Measurements from ENCODE around the gene AFAP1. TPM values are rescaled to one million over a fixed set of nuclear protein-coding genes. Genes with fewer than 3 reads are reported as not detected.

Gene AFAP1
- total and polyA plus RNA-seq, 2 donors (not counting 1 experiment from before 2014, with no cell fraction given), result 0.03 to 0.44 TPM

- DNase-seq (no peak), ATAC-seq (ENCODE audit: low read depth) (no peak)
- Histone ChIP-seq H3K4me2 (replicated peaks; ENCODE audit: low read depth, low read length, poor library complexity, severe bottlenecking) (no peak overlapping the region), H3K27ac (ENCODE audit: low read length in 2 of 2) (no peak overlapping the region), H3K4me3 (ENCODE audit: control extremely low read depth in 1 of 5, extremely low read depth in 1 of 5, insufficient read depth in 1 of 5, low read depth in 2 of 5, low read length in 4 of 5) (no peak overlapping the region), H3K79me2 (ENCODE audit: control insufficient read depth, insufficient read depth, low read length) (no peaks in the 10 kb centered on the region), H3K9me3 (ENCODE audit: control extremely low read depth in 1 of 3, control insufficient read depth in 2 of 3, insufficient read depth in 1 of 3, low read length in 2 of 3) (no peaks in the 10 kb centered on the region), H3K9ac (ENCODE audit: low read length) (no peak overlapping the region), H3K4me1 (ENCODE audit: control insufficient read depth in 2 of 2, insufficient read depth in 2 of 2, low read length in 2 of 2) (no peaks in the 10 kb centered on the region), H3K27me3 (replicated peaks in 1 of 4; ENCODE audit: control extremely low read depth in 1 of 4, control insufficient read depth in 3 of 4, insufficient read depth in 4 of 4, low read length in 3 of 4) (no peaks in the 10 kb centered on the region), H3K36me3 (replicated peaks in 1 of 2; ENCODE audit: control extremely low read depth in 1 of 2, control insufficient read depth in 1 of 2, extremely low read depth in 1 of 2, insufficient read depth in 2 of 2, low read length in 1 of 2) (no peaks in the 10 kb centered on the region), H4K20me1 (ENCODE audit: control insufficient read depth, insufficient read depth, low read length, poor library complexity, severe bottlenecking) (no peaks in the 10 kb centered on the region), H2AFZ (ENCODE audit: insufficient read depth, low read depth, low read length, poor library complexity, severe bottlenecking) (no peak overlapping the region)
- peaks cover 8% of the 10 kb centered on the region for H3K27me3 Mint-ChIP-seq
- H3K9me3 Mint-ChIP-seq (ENCODE audit: insufficient read depth), result no peaks in the 10 kb centered on the region
- H3K27ac Mint-ChIP-seq, result no peak overlapping the region
- no peak overlapping the region for H3K4me3 Mint-ChIP-seq
- intact Hi-C loops (cut with micrococcal nuclease), result no loop called here
- no peaks in the 10 kb centered on the region for H3K4me1 Mint-ChIP-seq
- ChIA-PET POLR2A (no interaction called here), CTCF (no interaction called here)
- WGBS (ENCODE audit: insufficient coverage), result no CpG with 5 or more reads among the region's 8 CpGs
- no peak for TF ChIP-seq EZH2 (IDR thresholded peaks at IDR 0.05; ENCODE audit: borderline replicate concordance, insufficient read depth, low read depth, low read length, poor library complexity, severe bottlenecking)
- TF ChIP-seq CTCF (IDR thresholded peaks at IDR 0.05), result no peak
These were observed 156.9 kb downstream of the AFAP1 start for GRCh38 chr4:7782783-7783182.

GRCh38 chr4:7781993-7782392, 157.7 kb downstream of the AFAP1 start:
- Histone ChIP-seq H3K79me2 (ENCODE audit: control insufficient read depth, insufficient read depth, low read length) (no peaks in the 10 kb centered on the region), H3K27me3 (replicated peaks in 1 of 4; ENCODE audit: control extremely low read depth in 1 of 4, control insufficient read depth in 3 of 4, insufficient read depth in 4 of 4, low read length in 3 of 4) (no peaks in the 10 kb centered on the region), H3K36me3 (replicated peaks in 1 of 2; ENCODE audit: control extremely low read depth in 1 of 2, control insufficient read depth in 1 of 2, extremely low read depth in 1 of 2, insufficient read depth in 2 of 2, low read length in 1 of 2) (no peaks in the 10 kb centered on the region), H3K4me2 (replicated peaks; ENCODE audit: low read depth, low read length, poor library complexity, severe bottlenecking) (no peak overlapping the region), H2AFZ (ENCODE audit: insufficient read depth, low read depth, low read length, poor library complexity, severe bottlenecking) (no peak overlapping the region), H3K27ac (ENCODE audit: low read length in 2 of 2) (no peak overlapping the region), H3K9me3 (ENCODE audit: control extremely low read depth in 1 of 3, control insufficient read depth in 2 of 3, insufficient read depth in 1 of 3, low read length in 2 of 3) (no peaks in the 10 kb centered on the region), H3K9ac (ENCODE audit: low read length) (no peak overlapping the region), H4K20me1 (ENCODE audit: control insufficient read depth, insufficient read depth, low read length, poor library complexity, severe bottlenecking) (no peaks in the 10 kb centered on the region), H3K4me3 (ENCODE audit: control extremely low read depth in 1 of 5, extremely low read depth in 1 of 5, insufficient read depth in 1 of 5, low read depth in 2 of 5, low read length in 4 of 5) (no peak overlapping the region), H3K4me1 (ENCODE audit: control insufficient read depth in 2 of 2, insufficient read depth in 2 of 2, low read length in 2 of 2) (no peaks in the 10 kb centered on the region)
- TF ChIP-seq EZH2 (IDR thresholded peaks at IDR 0.05; ENCODE audit: borderline replicate concordance, insufficient read depth, low read depth, low read length, poor library complexity, severe bottlenecking), result no peak
- TF ChIP-seq CTCF (IDR thresholded peaks at IDR 0.05), result no peak
- Mint-ChIP-seq H3K27ac (no peak overlapping the region), H3K9me3 (ENCODE audit: insufficient read depth) (no peaks in the 10 kb centered on the region), H3K4me1 (no peaks in the 10 kb centered on the region), H3K4me3 (no peak overlapping the region), H3K27me3 (peaks cover 8% of the 10 kb centered on the region)
- DNase-seq (no peak), ATAC-seq (ENCODE audit: low read depth) (no peak)
- ChIA-PET CTCF (interaction anchor here (1.2 kb wide), 1 partner anchor 20 kb away, joined by 3 read pairs; no protein-coding TSS in a partner anchor), POLR2A (no interaction called here)
- intact Hi-C loops (cut with micrococcal nuclease), result no loop called here
- WGBS (ENCODE audit: insufficient coverage), result 91% methylated on average over 17 of the region's 17 CpGs

All from B cell (primary cell).